ENCODE data around the gene APBA1.

APBA1 gene

GRCh38 chr9:69389437-69389995, 282.7 kb downstream of the APBA1 start:
- DNase-seq = no peak

- DNase-seq = no peak
Observed at GRCh38 chr9:69388596-69388995, 283.6 kb downstream of the APBA1 start.

- DNase-seq = no peak
Observed at GRCh38 chr9:69386651-69387050, 285.5 kb downstream of the APBA1 start.

GRCh38 chr9:69385581-69386033, 286.6 kb downstream of the APBA1 start:
- no peak for DNase-seq

- DNase-seq = no peak
Observed at GRCh38 chr9:69382135-69382534, 290.0 kb downstream of the APBA1 start.

GRCh38 chr9:69380811-69381210, 291.4 kb downstream of the APBA1 start:
- DNase-seq = no peak

- DNase-seq = no peak
Observed at GRCh38 chr9:69380301-69380700, 291.9 kb downstream of the APBA1 start.

GRCh38 chr9:69379270-69379982, 292.7 kb downstream of the APBA1 start:
- DNase-seq = no peak

- no peak for DNase-seq
Observed at GRCh38 chr9:69377981-69378380, 294.2 kb downstream of the APBA1 start.

Measured in activated naive CD4-positive, alpha-beta T cell (primary cell).